GM19467 (cell line): ENCODE data around the gene FARS2.

ENCODE experiments used
- ATAC-seq: cut with Tn5 transposase; IDR thresholded peaks from one replicate; pipeline ENCODE4 v1.9.1; 2021; ENCODE audit warnings: mild to moderate bottlenecking, moderate library complexity; ENCODE audit not compliant: unreplicated experiment

Gene FARS2

GRCh38 chr6:5745081-5745480 is 483.8 kb downstream of the FARS2 start:
- ATAC-seq: no peak

GRCh38 chr6:5746053-5746758 is 484.9 kb downstream of the FARS2 start:
- ATAC-seq: no peak

GRCh38 chr6:5746759-5747130 is 485.4 kb downstream of the FARS2 start:
- ATAC-seq: no peak

- no peak for ATAC-seq
Measured at GRCh38 chr6:5747379-5747778, 486.1 kb downstream of the FARS2 start.

GRCh38 chr6:5749016-5749650 is 487.8 kb downstream of the FARS2 start:
- ATAC-seq: no peak

- no peak for ATAC-seq
Measured at GRCh38 chr6:5749651-5750215, 488.4 kb downstream of the FARS2 start.

GRCh38 chr6:5751525-5752390 is 490.4 kb downstream of the FARS2 start:
- ATAC-seq: no peak

GRCh38 chr6:5752391-5752680 is 491.0 kb downstream of the FARS2 start:
- ATAC-seq: no peak

- ATAC-seq: no peak
Measured at GRCh38 chr6:5753209-5753608, 491.9 kb downstream of the FARS2 start.

- ATAC-seq: no peak
Measured at GRCh38 chr6:5754904-5755303, 493.6 kb downstream of the FARS2 start.

- no peak for ATAC-seq
Measured at GRCh38 chr6:5759571-5759970, 498.3 kb downstream of the FARS2 start.

GRCh38 chr6:5761370-5761769 is 500.1 kb downstream of the FARS2 start:
- no peak for ATAC-seq

GRCh38 chr6:5762561-5762968 is 501.3 kb downstream of the FARS2 start:
- no peak for ATAC-seq

- no peak for ATAC-seq
Measured at GRCh38 chr6:5763407-5763806, 502.1 kb downstream of the FARS2 start.

GRCh38 chr6:5763871-5764270 is 502.6 kb downstream of the FARS2 start:
- ATAC-seq: no peak

GRCh38 chr6:5764401-5764955 is 503.2 kb downstream of the FARS2 start:
- ATAC-seq: no peak

GRCh38 chr6:5765141-5765760 is 503.9 kb downstream of the FARS2 start:
- no peak for ATAC-seq

GRCh38 chr6:5766260-5766659 is 504.9 kb downstream of the FARS2 start:
- no peak for ATAC-seq

- ATAC-seq: no peak
Measured at GRCh38 chr6:5767471-5767870, 506.2 kb downstream of the FARS2 start.

- no peak for ATAC-seq
Measured at GRCh38 chr6:5771211-5771610, 509.9 kb downstream of the FARS2 start.
